ENCODE measurements around the gene OR7A17.
A peak's percentile ranks its signal among the peaks of the same experiment; 100 is the strongest.

The OR7A17 gene

GRCh38 chr19:14886032-14886431 lies at the start of gene OR7A17:
OR7A17 (minus strand) TSS chr19:14886132; CDS start chr19:14881355, 4,777 bp downstream.
- POLR2A ChIA-PET: no interaction called here
- CTCF ChIA-PET: no interaction called here
- TF ChIP-seq CTCF (IDR thresholded peaks at IDR 0.05; ENCODE audit: control extremely low read depth, extremely low read depth, low read depth, missing control alignments): no peak
- no peak for DNase-seq (ENCODE audit: extremely low spot score)

GRCh38 chr19:14933506-14933905 lies 47.6 kb upstream of the OR7A17 start:
- TF ChIP-seq CTCF (IDR thresholded peaks at IDR 0.05; ENCODE audit: control extremely low read depth, extremely low read depth, low read depth, missing control alignments): no peak
- CTCF ChIA-PET: interaction anchor here (1.2 kb wide), 1 partner anchor 11 kb away, joined by 3 read pairs; no protein-coding TSS in a partner anchor
- POLR2A ChIA-PET: no interaction called here
- DNase-seq (ENCODE audit: extremely low spot score): no peak

GRCh38 chr19:14916848-14917247 lies 30.9 kb upstream of the OR7A17 start:
- no peak for DNase-seq (ENCODE audit: extremely low spot score)
- TF ChIP-seq CTCF (IDR thresholded peaks at IDR 0.05; ENCODE audit: control extremely low read depth, extremely low read depth, low read depth, missing control alignments): peak; percentile 38

GRCh38 chr19:14915116-14915515 lies 29.2 kb upstream of the OR7A17 start:
- no peak for TF ChIP-seq CTCF (IDR thresholded peaks at IDR 0.05; ENCODE audit: control extremely low read depth, extremely low read depth, low read depth, missing control alignments)
- DNase-seq (ENCODE audit: extremely low spot score): no peak
- CTCF ChIA-PET: no interaction called here
- POLR2A ChIA-PET: no interaction called here

More at GRCh38 chr19:14916848-14917247, 30.9 kb upstream of the OR7A17 start:
- ChIA-PET POLR2A (no interaction called here), CTCF (no interaction called here)

GRCh38 chr19:14906711-14907110 lies 20.8 kb upstream of the OR7A17 start:
- ChIA-PET POLR2A (no interaction called here), CTCF (interaction anchor here (1.7 kb wide), 1 partner anchor 186 kb away, joined by 3 read pairs; no protein-coding TSS in a partner anchor)
- no peak for TF ChIP-seq CTCF (IDR thresholded peaks at IDR 0.05; ENCODE audit: control extremely low read depth, extremely low read depth, low read depth, missing control alignments)
- DNase-seq (ENCODE audit: extremely low spot score): no peak

GRCh38 chr19:14901675-14902260 lies 15.8 kb upstream of the OR7A17 start:
- no peak for DNase-seq (ENCODE audit: extremely low spot score)
- TF ChIP-seq CTCF (IDR thresholded peaks at IDR 0.05; ENCODE audit: control extremely low read depth, extremely low read depth, low read depth, missing control alignments): no peak
- ChIA-PET CTCF (interaction anchor here (1.5 kb wide), 1 partner anchor 24 kb away, joined by 3 read pairs; no protein-coding TSS in a partner anchor), POLR2A (no interaction called here)
